GM18858 (cell line): ENCODE measurements around the gene RASAL2.
A peak's percentile ranks its signal among the peaks of the same experiment; 100 is the strongest.

Source experiments
- ATAC-seq: cut with Tn5 transposase; IDR thresholded peaks from one replicate; pipeline ENCODE4 v1.9.1; 2021; ENCODE audit not compliant: unreplicated experiment

Gene RASAL2

GRCh38 chr1:178418284-178418955 is 324.5 kb downstream of the RASAL2 start:
- peak; percentile 90 for ATAC-seq

- ATAC-seq = no peak
Observed at GRCh38 chr1:178434360-178434759, 340.5 kb downstream of the RASAL2 start.

GRCh38 chr1:178434899-178435435 is 341.1 kb downstream of the RASAL2 start:
- no peak for ATAC-seq

- no peak for ATAC-seq
Observed at GRCh38 chr1:178436899-178437298, 343.0 kb downstream of the RASAL2 start.

GRCh38 chr1:178438432-178438831 is 344.5 kb downstream of the RASAL2 start:
- no peak for ATAC-seq

- no peak for ATAC-seq
Observed at GRCh38 chr1:178442925-178443324, 349.0 kb downstream of the RASAL2 start.

- ATAC-seq = no peak
Observed at GRCh38 chr1:178450871-178451270, 357.0 kb downstream of the RASAL2 start.

- no peak for ATAC-seq
Observed at GRCh38 chr1:178451529-178451928, 357.6 kb downstream of the RASAL2 start.

GRCh38 chr1:178452013-178452412 is 358.1 kb downstream of the RASAL2 start:
- ATAC-seq = no peak

- ATAC-seq = no peak
Observed at GRCh38 chr1:178456472-178456871, 362.6 kb downstream of the RASAL2 start.

- ATAC-seq = no peak
Observed at GRCh38 chr1:178457651-178458050, 363.7 kb downstream of the RASAL2 start.

GRCh38 chr1:178458203-178458602 is 364.3 kb downstream of the RASAL2 start:
- no peak for ATAC-seq

- no peak for ATAC-seq
Observed at GRCh38 chr1:178461104-178461503, 367.2 kb downstream of the RASAL2 start.

GRCh38 chr1:178461701-178462100 is 367.8 kb downstream of the RASAL2 start:
- ATAC-seq = no peak

GRCh38 chr1:178464141-178464540 is 370.2 kb downstream of the RASAL2 start:
- no peak for ATAC-seq

- ATAC-seq = no peak
Observed at GRCh38 chr1:178464566-178464965, 370.7 kb downstream of the RASAL2 start.

GRCh38 chr1:178465011-178465410 is 371.1 kb downstream of the RASAL2 start:
- no peak for ATAC-seq

- ATAC-seq = no peak
Observed at GRCh38 chr1:178467837-178468236, 373.9 kb downstream of the RASAL2 start.

- ATAC-seq = no peak
Observed at GRCh38 chr1:178470411-178470960, 376.6 kb downstream of the RASAL2 start.

GRCh38 chr1:178472531-178472930 is 378.6 kb downstream of the RASAL2 start:
- no peak for ATAC-seq

GRCh38 chr1:178477373-178477772 is 383.5 kb downstream of the RASAL2 start:
- no peak for ATAC-seq

GRCh38 chr1:178477841-178478240 is 383.9 kb downstream of the RASAL2 start:
- ATAC-seq = no peak
